B cell (primary cell): ENCODE results near the gene INTS3.

Experiments used
- CTCF ChIP-seq: fragments of 200-600 bp; IDR thresholded peaks from one replicate; pipeline ENCODE4 v1.8.0; 2022; ENCODE audit warnings: antibody characterized with exemption, mild to moderate bottlenecking
- EZH2 ChIP-seq: IDR thresholded peaks from 2 replicates; pipeline ENCODE4 v1.6.1; 2012; ENCODE audit warnings: borderline replicate concordance, low read depth, mild to moderate bottlenecking, moderate library complexity, low read length; ENCODE audit not compliant: insufficient read depth, poor library complexity, severe bottlenecking

GRCh38 chr1:153763365-153764225 is 35.7 kb downstream of the INTS3 start:
- TF ChIP-seq CTCF (no peak), EZH2 (no peak)
